Osteocyte (in vitro differentiated cells): ENCODE data around the gene C20orf173. TPM values are rescaled to one million over a fixed set of nuclear protein-coding genes. Genes with fewer than 3 reads are reported as not detected.

Experiments used
- DNase-seq: peaks from one replicate; pipeline ENCODE4 v3.0.0; 2021; ENCODE audit warnings: mixed read lengths; ENCODE audit not compliant: unreplicated experiment; ENCODE audit errors: extremely low spot score
- H3K27ac Mint-ChIP-seq: one replicate; pipeline ENCODE4 v1.8.0; 2021; ENCODE audit warnings: mild to moderate bottlenecking, mixed read lengths; ENCODE audit not compliant: unreplicated experiment
- H3K27me3 Mint-ChIP-seq: one replicate; pipeline ENCODE4 v1.8.0; 2021; ENCODE audit warnings: mixed read lengths; ENCODE audit not compliant: unreplicated experiment
- H3K36me3 Mint-ChIP-seq: one replicate; pipeline ENCODE4 v1.8.0; 2021; ENCODE audit warnings: mixed read lengths; ENCODE audit not compliant: unreplicated experiment
- H3K4me1 Mint-ChIP-seq: one replicate; pipeline ENCODE4 v1.8.0; 2021; ENCODE audit warnings: mixed read lengths; ENCODE audit not compliant: unreplicated experiment
- H3K4me3 Mint-ChIP-seq: one replicate; pipeline ENCODE4 v1.8.0; 2021; ENCODE audit warnings: mild to moderate bottlenecking, moderate library complexity, mixed read lengths; ENCODE audit not compliant: unreplicated experiment
- H3K9me3 Mint-ChIP-seq: one replicate; pipeline ENCODE4 v1.8.0; 2021; ENCODE audit warnings: mixed read lengths; ENCODE audit not compliant: unreplicated experiment
- CTCF ChIP-seq: fragments of 200-600 bp; sonication (generic); IDR thresholded peaks from 2 replicates; pipeline ENCODE4 v1.5.0; 2021; ENCODE audit warnings: antibody characterized with exemption, mild to moderate bottlenecking, moderate library complexity
- long read RNA-seq: library from polyadenylated mRNA; unstranded; transcript quantifications from one replicate; pipeline ENCODE4 v2.0.0, GENCODE V29; 2021
- total RNA-seq: library from RNA; stranded (reverse); gene quantifications from 2 replicates; pipeline ENCODE4 v1.2.1, GENCODE V29; 2021

The C20orf173 gene
- not detected in 2 replicates for total RNA-seq
- long read RNA-seq, result 0 reads

- no peaks in the 10 kb centered on the region for H3K36me3 Mint-ChIP-seq
- H3K4me1 Mint-ChIP-seq, result no peaks in the 10 kb centered on the region
- H3K9me3 Mint-ChIP-seq, result no peaks in the 10 kb centered on the region
- TF ChIP-seq CTCF, result no peak
- H3K27ac Mint-ChIP-seq, result no peak within 1 kb of the TSS
- no peaks in the 10 kb centered on the region for H3K27me3 Mint-ChIP-seq
- H3K4me3 Mint-ChIP-seq, result no peak within 1 kb of the TSS
- DNase-seq, result no peak
These were observed at the start of gene C20orf173 for GRCh38 chr20:35529552-35529951. Gene C20orf173, minus strand, starts transcription at chr20:35529652. Its CDS starts 279 bp downstream, at chr20:35529373.

GRCh38 chr20:35579196-35579595, 49.7 kb upstream of the C20orf173 start:
- no peak for TF ChIP-seq CTCF
- DNase-seq, result no peak
- H3K4me3 Mint-ChIP-seq, result no peak overlapping the region
- peaks cover 7% of the 10 kb centered on the region for H3K9me3 Mint-ChIP-seq
- peaks cover 9% of the 10 kb centered on the region for H3K27me3 Mint-ChIP-seq
- no peak overlapping the region for H3K27ac Mint-ChIP-seq
- no peaks in the 10 kb centered on the region for H3K36me3 Mint-ChIP-seq
- no peaks in the 10 kb centered on the region for H3K4me1 Mint-ChIP-seq

- H3K27me3 Mint-ChIP-seq, result peaks cover 9% of the 10 kb centered on the region
- no peak overlapping the region for H3K27ac Mint-ChIP-seq
- H3K9me3 Mint-ChIP-seq, result peaks cover 11% of the 10 kb centered on the region
- peaks cover 3% of the 10 kb centered on the region for H3K36me3 Mint-ChIP-seq
- no peak for DNase-seq
- H3K4me1 Mint-ChIP-seq, result no peaks in the 10 kb centered on the region
- H3K4me3 Mint-ChIP-seq, result no peak overlapping the region
- no peak for TF ChIP-seq CTCF
These were observed 49.0 kb upstream of the C20orf173 start for GRCh38 chr20:35578469-35578868.

GRCh38 chr20:35576816-35577215, 47.4 kb upstream of the C20orf173 start:
- Mint-ChIP-seq H3K4me3 (no peak overlapping the region), H3K27ac (no peak overlapping the region), H3K4me1 (no peaks in the 10 kb centered on the region), H3K27me3 (peaks cover 9% of the 10 kb centered on the region), H3K9me3 (peaks cover 16% of the 10 kb centered on the region), H3K36me3 (peaks cover 3% of the 10 kb centered on the region)
- no peak for DNase-seq
- no peak for TF ChIP-seq CTCF

GRCh38 chr20:35575958-35576357, 46.5 kb upstream of the C20orf173 start:
- no peak for DNase-seq
- H3K27me3 Mint-ChIP-seq, result peaks cover 9% of the 10 kb centered on the region
- TF ChIP-seq CTCF, result no peak
- no peaks in the 10 kb centered on the region for H3K4me1 Mint-ChIP-seq
- peaks cover 11% of the 10 kb centered on the region for H3K9me3 Mint-ChIP-seq
- H3K36me3 Mint-ChIP-seq, result peaks cover 3% of the 10 kb centered on the region
- H3K4me3 Mint-ChIP-seq, result no peak overlapping the region
- H3K27ac Mint-ChIP-seq, result no peak overlapping the region
